Endothelial cell of umbilical vein (primary cell): ENCODE results near the gene LIM2. TPM values are rescaled to one million over a fixed set of nuclear protein-coding genes. Genes with fewer than 3 reads are reported as not detected.

Source experiments
- BruUV-seq: library from RNA; stranded (reverse); fragments of 400-500 nt; replicated peaks from 2 replicates; lab custom pipeline; 2021; lab: Mats Ljungman, UMichigan
- CTCF ChIA-PET: fragments of 300-600, 350-600 bp; sonication (Branson Sonifier 250); formaldehyde crosslinking; loops from one replicate; lab custom pipeline; 2021; ENCODE audit warnings: antibody characterized with exemption, inconsistent platforms; lab: Charles Lee
- POLR2A ChIA-PET: fragments of 300-600, 350-600 bp; sonication (Branson Sonifier 250); formaldehyde crosslinking; loops from one replicate; lab custom pipeline; 2021; ENCODE audit warnings: antibody characterized with exemption, inconsistent platforms; lab: Charles Lee
- DNase-seq: peaks from one replicate; pipeline ENCODE4 v3.0.0-alpha.2; 2011; ENCODE audit warnings: low read depth, low spot score
- FAIRE-seq: peaks from 2 replicates; lab custom pipeline; 2011; peaks lifted over from hg19 to GRCh38; lab: Jason Lieb, UNC
- H2AFZ ChIP-seq: 2 replicates; pipeline ENCODE4 v1.6.0; 2012; ENCODE audit warnings: low read depth, low read length, control low read depth, inconsistent platforms
- H3K27ac ChIP-seq: 2 replicates; pipeline ENCODE4 v1.5.1; 2011; ENCODE audit warnings: low read depth, mild to moderate bottlenecking, control low read depth, low read length, moderate library complexity; ENCODE audit not compliant: insufficient read depth
- H3K27me3 ChIP-seq, 2 experiments: 2 replicates each; pipeline versions ENCODE4 v1.6.0 to v1.6.1; 2011; ENCODE audit warnings: low read length in 2 of 2, mixed read lengths in 1 of 2; ENCODE audit not compliant: control insufficient read depth in 2 of 2, insufficient read depth in 2 of 2
- H3K36me3 ChIP-seq, 2 experiments: 2 replicates in 1 of 2; 3 replicates in 1 of 2; pipeline ENCODE4 v1.5.1; 2011; ENCODE audit warnings: low read length in 2 of 2, mild to moderate bottlenecking in 1 of 2, moderate library complexity in 1 of 2; ENCODE audit not compliant: control insufficient read depth in 2 of 2, insufficient read depth in 2 of 2; ENCODE audit errors: extremely low read depth in 1 of 2
- H3K4me1 ChIP-seq: 3 replicates; pipeline ENCODE4 v1.5.1; 2011; ENCODE audit warnings: mild to moderate bottlenecking, low read length; ENCODE audit not compliant: control insufficient read depth, insufficient read depth; ENCODE audit errors: extremely low read depth
- H3K4me2 ChIP-seq: 2 replicates; pipeline ENCODE4 v1.6.1; 2011; ENCODE audit warnings: low read length, control low read depth, mixed read lengths; ENCODE audit not compliant: insufficient read depth
- H3K4me3 ChIP-seq, 3 experiments: fragments of 200-600 bp in 1 of 3; sonication (generic), shearing (Covaris generic) in 1 of 3; replicated peaks in 1 of 3; 2 replicates each; pipeline ENCODE4 v1.5.1; 2011 to 2016; ENCODE audit warnings: control low read depth in 3 of 3, low read length in 3 of 3, mild to moderate bottlenecking in 2 of 3, inconsistent platforms in 1 of 3, low read depth in 1 of 3, moderate library complexity in 1 of 3; ENCODE audit not compliant: insufficient read depth in 1 of 3
- H3K79me2 ChIP-seq: 2 replicates; pipeline ENCODE4 v1.6.0; 2012; ENCODE audit warnings: low read length, inconsistent platforms; ENCODE audit not compliant: control insufficient read depth, insufficient read depth
- H3K9ac ChIP-seq: replicated peaks from 2 replicates; pipeline ENCODE3; 2011; ENCODE audit warnings: low read length, control low read depth; ENCODE audit not compliant: insufficient read depth; ENCODE audit errors: extremely low read depth
- H3K9me1 ChIP-seq: replicated peaks from 3 replicates; pipeline ENCODE4 v1.6.0; 2011; ENCODE audit warnings: mild to moderate bottlenecking, low read length; ENCODE audit not compliant: control insufficient read depth, insufficient read depth; ENCODE audit errors: extremely low read depth
- H3K9me3 ChIP-seq: replicated peaks from 2 replicates; pipeline ENCODE4 v1.5.1; 2012; ENCODE audit warnings: low read length, inconsistent platforms; ENCODE audit not compliant: control insufficient read depth, insufficient read depth
- H4K20me1 ChIP-seq: replicated peaks from 2 replicates; pipeline ENCODE3; 2011; ENCODE audit warnings: mild to moderate bottlenecking, low read length; ENCODE audit not compliant: control insufficient read depth, insufficient read depth; ENCODE audit errors: extremely low read depth
- EZH2 ChIP-seq: IDR thresholded peaks from 2 replicates; pipeline ENCODE4 v1.6.1; 2012; ENCODE audit warnings: borderline replicate concordance, low read depth, mild to moderate bottlenecking, moderate library complexity, low read length, inconsistent platforms; ENCODE audit not compliant: severe bottlenecking
- FOS ChIP-seq: IDR thresholded peaks from 2 replicates; pipeline ENCODE4 v1.6.1; 2011; ENCODE audit warnings: mild to moderate bottlenecking, low read length, moderate library complexity, borderline replicate concordance; ENCODE audit not compliant: insufficient read depth
- GATA2 ChIP-seq: IDR thresholded peaks from 2 replicates; pipeline ENCODE4 v1.7.0; 2011; ENCODE audit warnings: low read depth, mild to moderate bottlenecking, moderate library complexity, mixed read lengths, low read length; ENCODE audit not compliant: insufficient read length, insufficient read depth
- JUN ChIP-seq: IDR thresholded peaks from 2 replicates; pipeline ENCODE4 v1.6.1; 2011; ENCODE audit warnings: borderline replicate concordance, low read depth; ENCODE audit not compliant: insufficient read length, insufficient read depth
- MYC ChIP-seq: IDR thresholded peaks from one replicate; pipeline ENCODE4 v1.6.1; 2011; ENCODE audit warnings: mild to moderate bottlenecking, low read depth, low read length
- POLR2A ChIP-seq: IDR thresholded peaks from 2 replicates; pipeline ENCODE4 v1.6.1; 2012; ENCODE audit warnings: low read depth, mild to moderate bottlenecking, control low read depth, low read length
- POLR2AphosphoS5 ChIP-seq: IDR thresholded peaks from 2 replicates; pipeline ENCODE4 v1.6.1; 2012; ENCODE audit warnings: low read depth, mild to moderate bottlenecking, control low read depth, low read length, moderate library complexity; ENCODE audit not compliant: insufficient read depth
- dilution Hi-C: fragments of 300-500 bp; cut with MboI; formaldehyde crosslinking; loops from one replicate; pipeline ENCODE4 v1.15.0; 2019; ENCODE audit warnings: low sequenced_read_pairs; ENCODE audit not compliant: extremely low pct_ligation_motif_present
- intact Hi-C: fragments of 100-400 bp; cut with micrococcal nuclease; formaldehyde crosslinking; loops from one replicate; pipeline ENCODE4 v1.10.0; 2022
- polyA plus RNA-seq, 4 experiments: library from polyadenylated mRNA; depleted of rRNA in 3 of 4; stranded (reverse) in 3 of 4; unstranded in 1 of 4; fragments of >200 nt; gene quantifications; 2 replicates each; pipeline versions ENCODE4 v1.2.1 to v1.2.3, GENCODE V29; 2011 to 2012; ENCODE audit warnings: missing spikeins in 1 of 4
- total RNA-seq: library from RNA; stranded (reverse); gene quantifications from 2 replicates; pipeline ENCODE4 v1.2.3, GENCODE V29; 2021
- TF ChIP-seq, protein P1 (sequence below), 2 donors: IDR thresholded peaks; 1 replicate in 1 of 2; 2 replicates in 1 of 2; pipeline ENCODE4 v1.5.1; 2011; ENCODE audit warnings: low read length in 2 of 2, mild to moderate bottlenecking in 2 of 2, moderate library complexity in 2 of 2, control low read depth in 1 of 2, inconsistent platforms in 1 of 2, low read depth in 1 of 2; ENCODE audit not compliant: insufficient read depth in 1 of 2; ENCODE audit errors: extremely low read depth in 1 of 2
- TF ChIP-seq, protein P2 (sequence below): IDR thresholded peaks from 2 replicates; pipeline ENCODE4 v1.6.1; 2011; ENCODE audit not compliant: insufficient read depth, insufficient read length

LIM2 gene
- total and polyA plus RNA-seq, 2 donors (not counting 3 experiments of a cell fraction or from before 2014, with no cell fraction given) = not detected

DNA sequence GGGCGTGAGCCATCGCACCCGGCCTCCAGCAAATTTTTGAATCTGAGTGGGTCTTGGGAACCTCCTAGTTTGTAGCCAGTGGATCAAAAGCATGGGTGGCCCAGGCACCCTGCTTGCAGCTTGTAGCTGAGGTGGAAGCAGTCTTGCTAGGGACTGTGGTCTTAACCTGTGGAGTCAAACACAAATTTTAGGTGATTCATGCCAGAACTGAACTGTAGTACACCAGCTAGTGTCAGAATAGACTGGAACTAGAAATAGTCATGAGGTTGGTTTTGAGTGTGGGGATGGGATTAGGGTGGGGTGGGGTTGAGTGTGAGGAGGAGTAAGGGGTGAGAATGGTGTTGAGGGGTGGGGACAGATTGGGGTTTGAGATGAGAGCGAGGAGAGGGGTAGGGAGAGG, 5.8 kb downstream of the LIM2 start:
- no peaks in the 10 kb centered on the region for H3K4me1 ChIP-seq
- intact Hi-C loops = no loop called here
- H3K9me1 ChIP-seq = no peaks in the 10 kb centered on the region
- CTCF ChIA-PET = interaction anchor here (1.1 to 1.5 kb wide), 2 partner anchors 14 to 43 kb away, joined by 3 to 5 read pairs; no protein-coding TSS in a partner anchor
- no peak overlapping the region for H2AFZ ChIP-seq
- no peak overlapping the region for H3K27ac ChIP-seq
- FAIRE-seq (no peak), DNase-seq (no peak)
- H3K9me3 ChIP-seq = no peaks in the 10 kb centered on the region
- BruUV-seq = no TSS peak
- H3K79me2 ChIP-seq = no peaks in the 10 kb centered on the region
- POLR2A ChIA-PET = no interaction called here
- no peaks in the 10 kb centered on the region for H4K20me1 ChIP-seq
- dilution Hi-C loops = no loop called here
- H3K4me2 ChIP-seq = no peak overlapping the region
- H3K9ac ChIP-seq = no peak overlapping the region
- no peak overlapping the region for H3K4me3 ChIP-seq
- TF ChIP-seq FOS (no peak), EZH2 (no peak), POLR2AphosphoS5 (no peak), MYC (no peak), GATA2 (no peak), POLR2A (no peak), JUN (no peak)
- TF ChIP-seq, protein P1, sequence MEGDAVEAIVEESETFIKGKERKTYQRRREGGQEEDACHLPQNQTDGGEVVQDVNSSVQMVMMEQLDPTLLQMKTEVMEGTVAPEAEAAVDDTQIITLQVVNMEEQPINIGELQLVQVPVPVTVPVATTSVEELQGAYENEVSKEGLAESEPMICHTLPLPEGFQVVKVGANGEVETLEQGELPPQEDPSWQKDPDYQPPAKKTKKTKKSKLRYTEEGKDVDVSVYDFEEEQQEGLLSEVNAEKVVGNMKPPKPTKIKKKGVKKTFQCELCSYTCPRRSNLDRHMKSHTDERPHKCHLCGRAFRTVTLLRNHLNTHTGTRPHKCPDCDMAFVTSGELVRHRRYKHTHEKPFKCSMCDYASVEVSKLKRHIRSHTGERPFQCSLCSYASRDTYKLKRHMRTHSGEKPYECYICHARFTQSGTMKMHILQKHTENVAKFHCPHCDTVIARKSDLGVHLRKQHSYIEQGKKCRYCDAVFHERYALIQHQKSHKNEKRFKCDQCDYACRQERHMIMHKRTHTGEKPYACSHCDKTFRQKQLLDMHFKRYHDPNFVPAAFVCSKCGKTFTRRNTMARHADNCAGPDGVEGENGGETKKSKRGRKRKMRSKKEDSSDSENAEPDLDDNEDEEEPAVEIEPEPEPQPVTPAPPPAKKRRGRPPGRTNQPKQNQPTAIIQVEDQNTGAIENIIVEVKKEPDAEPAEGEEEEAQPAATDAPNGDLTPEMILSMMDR (IDR thresholded peaks at IDR 0.05; ENCODE audit: extremely low read depth in 1 of 2, insufficient read depth in 1 of 2, low read depth in 1 of 2, low read length in 2 of 2) = no peak
- TF ChIP-seq, protein P2, sequence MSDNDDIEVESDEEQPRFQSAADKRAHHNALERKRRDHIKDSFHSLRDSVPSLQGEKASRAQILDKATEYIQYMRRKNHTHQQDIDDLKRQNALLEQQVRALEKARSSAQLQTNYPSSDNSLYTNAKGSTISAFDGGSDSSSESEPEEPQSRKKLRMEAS = no peak
- H3K36me3 ChIP-seq = no peaks in the 10 kb centered on the region
- no peaks in the 10 kb centered on the region for H3K27me3 ChIP-seq
